ENCODE results near the gene BTF3L4.

The BTF3L4 gene

GRCh38 chr1:52122384-52122783 is 66.3 kb downstream of the BTF3L4 start:
- no peak for DNase-seq

- no peak for DNase-seq
Measured at GRCh38 chr1:52123622-52124021, 67.5 kb downstream of the BTF3L4 start.

- DNase-seq = no peak
Measured at GRCh38 chr1:52125736-52126359, 69.8 kb downstream of the BTF3L4 start.

- peak in 13 of 56 donors; percentile 0 to 50 (median 4) for DNase-seq
Measured at GRCh38 chr1:52127181-52128180, 71.4 kb downstream of the BTF3L4 start.

- no peak for DNase-seq
Measured at GRCh38 chr1:52139817-52140540, 83.9 kb downstream of the BTF3L4 start.

Measured in nucleus accumbens (tissue), 56 donors.